MCF 10A (cell line): Measurements from ENCODE around the gene TRIM16. TPM values are rescaled to one million over a fixed set of nuclear protein-coding genes. Genes with fewer than 3 reads are reported as not detected.
"Not testable (repeated sequence)": the region's sequence is repeated elsewhere in the genome, so short reads cannot be mapped to it uniquely, and the experiment has no call there.

Source experiments
- BruUV-seq: library from RNA; stranded (reverse); fragments of 400-500 nt; replicated peaks from 2 replicates; lab custom pipeline; 2021; lab: Mats Ljungman, UMichigan
- CTCF ChIA-PET: fragments of 300-600 bp; sonication (Branson Sonifier 250); formaldehyde crosslinking; extraction: SDS; loops from one replicate; lab custom pipeline; 2021; ENCODE audit warnings: antibody characterized with exemption, inconsistent platforms; lab: Yijun Ruan, JAX
- POLR2A ChIA-PET: fragments of 300-600, 350-650 bp; sonication (Branson Sonifier 250); formaldehyde crosslinking; extraction: SDS; loops from one replicate; lab custom pipeline; 2020; ENCODE audit warnings: antibody characterized with exemption, inconsistent platforms; lab: Yijun Ruan, JAX
- DNase-seq: peaks from one replicate; pipeline ENCODE4 v3.0.0-alpha.2; 2018; ENCODE audit not compliant: unreplicated experiment
- H3K27ac Mint-ChIP-seq: one replicate; pipeline ENCODE4 v1.8.0; 2022; ENCODE audit warnings: mild to moderate bottlenecking, low read depth, mixed read lengths; ENCODE audit not compliant: unreplicated experiment
- H3K27me3 Mint-ChIP-seq: one replicate; pipeline ENCODE4 v1.8.0; 2022; ENCODE audit warnings: mixed read lengths; ENCODE audit not compliant: insufficient read depth, unreplicated experiment
- H3K36me3 Mint-ChIP-seq: one replicate; pipeline ENCODE4 v1.8.0; 2022; ENCODE audit warnings: mild to moderate bottlenecking, moderate library complexity, mixed read lengths; ENCODE audit not compliant: insufficient read depth, unreplicated experiment
- H3K4me1 Mint-ChIP-seq: one replicate; pipeline ENCODE4 v1.8.0; 2022; ENCODE audit warnings: mixed read lengths; ENCODE audit not compliant: insufficient read depth, unreplicated experiment
- H3K4me3 Mint-ChIP-seq: one replicate; pipeline ENCODE4 v1.8.0; 2022; ENCODE audit warnings: mild to moderate bottlenecking, moderate library complexity, mixed read lengths; ENCODE audit not compliant: unreplicated experiment
- H3K9me3 Mint-ChIP-seq: one replicate; pipeline ENCODE4 v1.8.0; 2022; ENCODE audit warnings: mixed read lengths; ENCODE audit not compliant: unreplicated experiment
- CTCF ChIP-seq: fragments of 200-600 bp; IDR thresholded peaks from one replicate; pipeline ENCODE4 v1.8.0; 2022; ENCODE audit warnings: antibody characterized with exemption, mild to moderate bottlenecking; ENCODE audit not compliant: unreplicated experiment
- intact Hi-C: fragments of 100-400 bp; cut with micrococcal nuclease; formaldehyde crosslinking; loops from 2 replicates; pipeline ENCODE4 v1.14.1; 2022
- total RNA-seq: library from RNA; stranded (reverse); gene quantifications from 2 replicates; pipeline ENCODE4 v1.2.3, GENCODE V29; 2022

TRIM16 gene
- total RNA-seq, 1 experiment from 2014 or later = 42.5 TPM

DNA sequence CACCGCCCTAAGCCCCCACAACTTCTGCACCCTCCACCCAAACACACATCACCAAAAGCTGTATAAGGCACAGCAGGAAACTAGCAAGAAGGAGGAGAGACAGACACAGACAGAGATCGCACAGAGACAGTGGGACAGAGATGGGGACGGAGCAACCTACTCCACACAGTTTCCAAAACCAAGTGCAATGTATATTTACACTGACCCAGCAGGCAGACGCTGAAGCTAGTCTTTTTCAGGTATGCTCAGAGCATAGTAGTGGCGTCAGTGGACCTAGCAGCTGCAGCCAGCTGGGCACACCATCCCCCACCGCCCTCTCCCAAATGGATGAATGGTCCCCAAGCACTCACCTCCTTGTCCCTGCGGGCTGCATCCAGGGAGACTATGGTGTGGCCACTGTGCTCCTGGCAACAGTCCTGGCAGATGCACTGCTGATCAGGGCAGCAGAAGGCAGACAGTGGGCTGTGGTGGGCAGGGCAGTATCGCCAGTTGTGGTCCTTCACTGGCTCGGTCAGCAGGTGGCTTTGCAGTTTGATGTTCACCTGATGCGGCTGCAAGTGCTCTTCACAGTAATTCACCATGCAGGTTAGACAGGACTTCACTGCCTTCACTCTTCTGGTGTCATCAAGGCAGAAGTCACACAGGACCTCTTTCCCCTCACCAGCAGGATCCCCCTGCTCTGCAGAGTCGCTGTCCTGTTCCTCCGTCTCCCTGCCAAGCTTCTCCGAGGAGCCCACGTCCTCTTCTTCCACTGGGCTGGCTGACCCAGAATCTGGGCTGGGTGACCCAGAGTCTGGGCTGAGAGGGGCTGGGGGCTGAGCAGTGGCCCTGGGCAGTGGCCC, 33.1 kb downstream of the TRIM16 start:
- no peaks in the 10 kb centered on the region for H3K27me3 Mint-ChIP-seq
- H3K36me3 Mint-ChIP-seq = peaks cover 14% of the 10 kb centered on the region
- ChIA-PET POLR2A (interaction anchor here (0.6 to 5.1 kb wide), 12 partner anchors 9 to 805 kb away, joined by 3 to 109 read pairs (median 4); partner anchors contain the start of genes TTC19, ZNF286A and ZSWIM7), CTCF (interaction anchor here (1.1 to 1.8 kb wide), 3 partner anchors 8 to 348 kb away, joined by 4 to 11 read pairs (median 4); partner anchors contain the start of genes TTC19 and ZSWIM7)
- peak overlapping the region; percentile 93 for H3K27ac Mint-ChIP-seq
- TSS peak; percentile 49 for BruUV-seq
- TF ChIP-seq CTCF = no peak
- H3K4me1 Mint-ChIP-seq = peaks cover 23% of the 10 kb centered on the region
- intact Hi-C loops = no loop called here
- H3K9me3 Mint-ChIP-seq = no peaks in the 10 kb centered on the region
- H3K4me3 Mint-ChIP-seq = peak overlapping the region; percentile 83
- no peak for DNase-seq

DNA sequence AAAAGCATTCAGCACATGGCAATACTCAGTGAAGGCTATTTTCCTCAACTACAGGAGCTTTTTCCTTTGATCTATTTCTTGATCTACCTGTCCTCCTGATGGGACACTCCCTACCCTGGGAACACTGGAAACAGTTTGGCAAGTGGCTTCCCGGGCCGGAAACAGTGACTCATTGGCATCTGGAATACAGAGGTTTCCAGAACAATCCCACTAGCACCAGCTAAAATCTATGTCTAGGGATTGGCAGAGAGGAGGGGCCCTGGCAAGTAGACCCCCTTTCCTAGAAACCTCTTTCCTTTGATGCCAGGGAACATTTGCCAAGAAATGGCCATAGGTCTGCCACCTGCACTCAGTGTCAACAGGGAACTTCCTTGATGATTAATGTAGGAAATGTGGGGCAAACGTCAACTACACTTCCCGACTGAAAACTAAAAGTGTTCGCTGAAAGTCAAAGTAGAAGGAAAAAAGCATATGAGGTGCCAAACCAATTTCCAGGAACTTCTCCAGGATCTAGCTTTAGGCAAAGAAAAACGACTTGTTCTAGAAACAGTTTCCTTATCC, 34.2 kb downstream of the TRIM16 start:
- POLR2A ChIA-PET = interaction anchor here (0.6 to 5.1 kb wide), 11 partner anchors 10 to 610 kb away, joined by 3 to 109 read pairs (median 4); partner anchors contain the start of genes TTC19, ZNF286A and ZSWIM7
- TF ChIP-seq CTCF = no peak
- H3K4me1 Mint-ChIP-seq = peaks cover 32% of the 10 kb centered on the region
- H3K27ac Mint-ChIP-seq = peak overlapping the region; percentile 93
- CTCF ChIA-PET = interaction anchor here (1.1 to 1.8 kb wide), 3 partner anchors 9 to 349 kb away, joined by 4 to 11 read pairs (median 4); partner anchors contain the start of genes TTC19 and ZSWIM7
- no peaks in the 10 kb centered on the region for H3K9me3 Mint-ChIP-seq
- peaks cover 21% of the 10 kb centered on the region for H3K36me3 Mint-ChIP-seq
- DNase-seq = peak; percentile 90
- no peaks in the 10 kb centered on the region for H3K27me3 Mint-ChIP-seq
- H3K4me3 Mint-ChIP-seq = peak overlapping the region; percentile 83
- BruUV-seq = no TSS peak
- intact Hi-C loops = no loop called here

GRCh38 chr17:15648386-15648785, 35.7 kb downstream of the TRIM16 start:
- peaks cover 32% of the 10 kb centered on the region for H3K4me1 Mint-ChIP-seq
- peak overlapping the region; percentile 93 for H3K27ac Mint-ChIP-seq
- no peaks in the 10 kb centered on the region for H3K9me3 Mint-ChIP-seq
- intact Hi-C loops = no loop called here
- no peaks in the 10 kb centered on the region for H3K27me3 Mint-ChIP-seq
- ChIA-PET POLR2A (interaction anchor here (0.7 to 5.1 kb wide), 3 partner anchors 12 to 351 kb away, joined by 4 to 109 read pairs (median 5); partner anchors contain the start of genes TTC19, ZNF286A and ZSWIM7), CTCF (interaction anchor here (0.7 kb wide), 1 partner anchor 13 kb away, joined by 3 read pairs; no protein-coding TSS in a partner anchor)
- peak overlapping the region; percentile 83 for H3K4me3 Mint-ChIP-seq
- H3K36me3 Mint-ChIP-seq = peaks cover 22% of the 10 kb centered on the region
- no peak for TF ChIP-seq CTCF
- no TSS peak for BruUV-seq
- peak; percentile 27 for DNase-seq

GRCh38 chr17:15645942-15646312, 38.2 kb downstream of the TRIM16 start:
- Mint-ChIP-seq H3K4me1 (peaks cover 32% of the 10 kb centered on the region), H3K4me3 (peak overlapping the region; percentile 45), H3K27ac (peak overlapping the region; percentile 94), H3K36me3 (peaks cover 22% of the 10 kb centered on the region)
- CTCF ChIA-PET, intact Hi-C loops, BruUV-seq, H3K27me3 Mint-ChIP-seq, H3K9me3 Mint-ChIP-seq: not testable (repeated sequence)
- POLR2A ChIA-PET = interaction anchor here (0.7 kb wide), 1 partner anchor 11 kb away, joined by 4 read pairs; no protein-coding TSS in a partner anchor
- peak; percentile 49 for DNase-seq

DNA sequence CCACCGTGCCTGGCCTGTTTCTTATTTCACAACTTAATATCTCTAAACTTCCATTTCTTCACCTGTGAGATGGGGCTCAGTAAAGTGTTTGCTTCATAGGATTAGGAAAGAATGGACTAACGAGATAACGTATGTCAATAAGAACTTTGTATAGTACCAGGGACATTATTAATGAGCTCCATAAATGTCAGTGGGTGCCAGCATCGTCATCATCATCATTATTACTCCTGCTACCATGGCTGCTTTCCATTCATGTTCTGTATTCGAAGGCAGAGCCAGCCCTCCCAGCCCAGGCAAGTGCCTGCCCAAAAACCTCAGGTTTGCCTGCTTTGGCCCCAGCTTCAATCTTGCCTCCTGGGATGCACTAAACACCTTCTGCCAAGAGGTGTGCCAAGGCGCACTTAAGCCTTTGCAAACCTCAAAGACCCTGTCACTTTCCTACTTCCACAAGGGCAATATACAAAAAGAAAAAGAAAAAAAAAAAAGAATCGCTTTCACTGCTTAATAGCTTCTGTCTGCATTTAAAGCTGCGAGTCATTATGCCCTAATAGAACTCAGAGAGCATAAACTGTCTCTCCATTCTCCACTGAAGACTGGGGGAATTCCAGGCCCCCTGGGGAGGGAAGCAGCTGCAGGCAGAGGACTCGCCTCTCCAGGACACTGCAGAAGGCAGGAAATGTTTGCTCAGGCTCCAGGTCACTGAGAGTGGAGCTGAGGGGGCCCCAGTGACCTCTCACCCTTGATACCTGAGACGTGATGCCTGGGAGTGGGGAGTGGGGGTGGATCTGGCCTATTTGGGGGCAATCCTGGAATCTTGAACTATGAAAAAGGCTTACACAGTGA, 38.8 kb downstream of the TRIM16 start:
- intact Hi-C loops, H3K27me3 Mint-ChIP-seq, BruUV-seq, CTCF ChIA-PET, H3K9me3 Mint-ChIP-seq: not testable (repeated sequence)
- peak overlapping the region; percentile 45 for H3K4me3 Mint-ChIP-seq
- DNase-seq = peak; percentile 39
- H3K4me1 Mint-ChIP-seq = peaks cover 27% of the 10 kb centered on the region
- H3K27ac Mint-ChIP-seq = peak overlapping the region; percentile 94
- POLR2A ChIA-PET = interaction anchor here (0.7 kb wide), 1 partner anchor 12 kb away, joined by 4 read pairs; no protein-coding TSS in a partner anchor
- peaks cover 22% of the 10 kb centered on the region for H3K36me3 Mint-ChIP-seq
